Colonic mucosa (tissue), 4 donors: ENCODE results near the gene OR10K2. TPM values are rescaled to one million over a fixed set of nuclear protein-coding genes. Genes with fewer than 3 reads are reported as not detected.
"Not testable (repeated sequence)": the region's sequence is repeated elsewhere in the genome, so short reads cannot be mapped to it uniquely, and the experiment has no call there.

Source experiments
- DNase-seq: peaks from one replicate; pipeline ENCODE4 v3.0.0-alpha.2; 2020
- H3K27ac ChIP-seq: fragments of 200-600 bp; one replicate; pipeline ENCODE4 v1.8.0; 2021
- H3K27me3 ChIP-seq: fragments of 200-600 bp; one replicate; pipeline ENCODE4 v1.8.0; 2021
- H3K36me3 ChIP-seq: fragments of 200-600 bp; one replicate; pipeline ENCODE4 v1.8.0; 2021
- H3K4me1 ChIP-seq: fragments of 200-600 bp; one replicate; pipeline ENCODE4 v1.8.0; 2021; ENCODE audit warnings: mild to moderate bottlenecking
- H3K4me3 ChIP-seq: fragments of 200-600 bp; one replicate; pipeline ENCODE4 v1.8.0; 2021
- H3K9ac ChIP-seq, 2 donors: one replicate each; pipeline ENCODE4 v1.7.0; 2013; ENCODE audit warnings: control low read depth in 2 of 2, low read depth in 2 of 2, low read length in 2 of 2
- H3K9me3 ChIP-seq: fragments of 200-600 bp; one replicate; pipeline ENCODE4 v1.8.0; 2021
- intact Hi-C: fragments of 100-400 bp; cut with DNase I; formaldehyde crosslinking; loops from one replicate; pipeline ENCODE4 v1.14.1; 2022
- total RNA-seq, 2 donors: library from RNA; stranded (reverse); fragmentation: NEBNext Ultra II Directional in 1 of 2; extraction: Animal tissue kit (Norgen Biotek cat#: 25700) in 1 of 2; gene quantifications; one replicate each; pipeline ENCODE4 v1.2.1, GENCODE V29; 2021
- TF ChIP-seq, protein P1 (sequence below): fragments of 200-600 bp; IDR thresholded peaks from one replicate; pipeline ENCODE4 v1.8.0; 2022; ENCODE audit warnings: antibody characterized with exemption, mild to moderate bottlenecking
- donor health status: healthy.
- donor health status: DM: no; HTN: no; CAD: no.
- donor health status: DM: no; HTN: no; CAD: no.

OR10K2 gene
- total RNA-seq, 2 donors from 2014 or later, result not detected

DNA sequence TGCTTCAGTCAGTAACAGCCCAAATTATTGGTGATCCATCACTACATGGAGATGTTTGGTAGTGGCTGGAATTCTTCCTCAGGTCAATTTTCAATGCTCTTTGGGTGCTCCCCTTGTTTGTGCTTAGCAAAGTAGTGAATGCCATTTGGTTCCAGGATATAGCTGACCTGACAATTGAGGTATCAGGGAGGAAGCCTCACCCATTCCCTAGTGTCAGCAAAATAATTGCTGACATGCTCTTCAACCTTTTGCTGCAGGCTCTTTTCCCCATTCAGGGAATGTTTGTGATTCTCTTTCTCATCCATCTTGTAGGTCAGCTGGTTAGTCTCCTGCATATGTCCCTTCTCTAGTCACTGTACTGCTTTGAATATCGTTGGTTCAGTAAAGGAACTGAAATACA is 28.5 kb upstream of the OR10K2 start:
- TF ChIP-seq, protein P1, sequence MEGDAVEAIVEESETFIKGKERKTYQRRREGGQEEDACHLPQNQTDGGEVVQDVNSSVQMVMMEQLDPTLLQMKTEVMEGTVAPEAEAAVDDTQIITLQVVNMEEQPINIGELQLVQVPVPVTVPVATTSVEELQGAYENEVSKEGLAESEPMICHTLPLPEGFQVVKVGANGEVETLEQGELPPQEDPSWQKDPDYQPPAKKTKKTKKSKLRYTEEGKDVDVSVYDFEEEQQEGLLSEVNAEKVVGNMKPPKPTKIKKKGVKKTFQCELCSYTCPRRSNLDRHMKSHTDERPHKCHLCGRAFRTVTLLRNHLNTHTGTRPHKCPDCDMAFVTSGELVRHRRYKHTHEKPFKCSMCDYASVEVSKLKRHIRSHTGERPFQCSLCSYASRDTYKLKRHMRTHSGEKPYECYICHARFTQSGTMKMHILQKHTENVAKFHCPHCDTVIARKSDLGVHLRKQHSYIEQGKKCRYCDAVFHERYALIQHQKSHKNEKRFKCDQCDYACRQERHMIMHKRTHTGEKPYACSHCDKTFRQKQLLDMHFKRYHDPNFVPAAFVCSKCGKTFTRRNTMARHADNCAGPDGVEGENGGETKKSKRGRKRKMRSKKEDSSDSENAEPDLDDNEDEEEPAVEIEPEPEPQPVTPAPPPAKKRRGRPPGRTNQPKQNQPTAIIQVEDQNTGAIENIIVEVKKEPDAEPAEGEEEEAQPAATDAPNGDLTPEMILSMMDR, result no peak
- no peaks in the 10 kb centered on the region for H3K9me3 ChIP-seq
- intact Hi-C loops, result no loop called here
- no peaks in the 10 kb centered on the region for H3K4me1 ChIP-seq
- no peak overlapping the region for H3K4me3 ChIP-seq
- no peaks in the 10 kb centered on the region for H3K36me3 ChIP-seq
- DNase-seq, result no peak
- no peaks in the 10 kb centered on the region for H3K27me3 ChIP-seq
- H3K9ac ChIP-seq, result no peak overlapping the region
- no peak overlapping the region for H3K27ac ChIP-seq

DNA sequence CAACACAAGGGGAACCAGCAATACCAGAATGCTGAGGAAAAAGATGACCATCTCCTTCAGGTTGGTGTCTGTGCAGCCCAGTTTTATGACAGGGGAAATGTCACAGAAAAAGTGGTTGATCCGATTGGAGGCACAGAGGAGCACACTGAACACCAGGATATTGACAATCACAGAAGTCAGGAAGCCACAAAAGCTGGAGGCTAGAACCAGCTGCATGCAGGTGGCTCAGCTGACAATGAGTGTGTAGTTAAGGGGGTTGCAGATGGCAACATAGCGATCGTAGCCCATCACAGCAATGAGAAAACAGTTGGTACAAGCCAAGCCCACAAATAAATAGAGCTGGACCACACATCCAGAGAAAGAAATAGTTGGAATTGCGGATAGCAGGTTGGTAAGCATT is 19.3 kb upstream of the OR10K2 start:
- Histone ChIP-seq H3K4me1 (no peaks in the 10 kb centered on the region), H3K27ac (no peak overlapping the region), H3K27me3 (no peaks in the 10 kb centered on the region), H3K4me3 (no peak overlapping the region), H3K36me3 (no peaks in the 10 kb centered on the region), H3K9me3 (no peaks in the 10 kb centered on the region), H3K9ac (no peak overlapping the region)
- TF ChIP-seq, protein P1, result no peak
- no peak for DNase-seq
- intact Hi-C loops, result no loop called here

DNA sequence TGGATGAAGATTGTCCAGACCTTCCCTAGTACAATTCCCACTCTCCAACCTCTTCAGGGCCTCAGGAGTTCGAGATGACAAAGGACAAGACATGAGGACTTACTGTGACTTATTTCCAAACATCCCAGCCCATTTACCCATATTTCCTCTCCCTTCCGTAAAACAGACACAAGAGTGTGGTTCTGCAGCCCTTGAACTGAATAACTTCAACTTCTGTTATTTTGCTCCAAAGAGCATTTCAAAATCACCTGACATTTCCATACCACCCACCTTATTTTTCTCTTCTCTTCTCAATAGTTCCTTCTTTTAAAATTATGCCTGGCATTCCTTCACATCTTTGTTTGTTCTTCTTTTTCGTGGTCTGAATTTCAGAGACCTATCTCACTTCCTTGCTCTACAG is 8.7 kb upstream of the OR10K2 start:
- Histone ChIP-seq H3K9ac (no peak overlapping the region), H3K27ac (no peak overlapping the region), H3K9me3 (no peaks in the 10 kb centered on the region), H3K4me3 (no peak overlapping the region), H3K4me1 (no peaks in the 10 kb centered on the region), H3K36me3 (no peaks in the 10 kb centered on the region), H3K27me3 (no peaks in the 10 kb centered on the region)
- no peak for DNase-seq
- intact Hi-C loops, result no loop called here
- TF ChIP-seq, protein P1, result no peak

DNA sequence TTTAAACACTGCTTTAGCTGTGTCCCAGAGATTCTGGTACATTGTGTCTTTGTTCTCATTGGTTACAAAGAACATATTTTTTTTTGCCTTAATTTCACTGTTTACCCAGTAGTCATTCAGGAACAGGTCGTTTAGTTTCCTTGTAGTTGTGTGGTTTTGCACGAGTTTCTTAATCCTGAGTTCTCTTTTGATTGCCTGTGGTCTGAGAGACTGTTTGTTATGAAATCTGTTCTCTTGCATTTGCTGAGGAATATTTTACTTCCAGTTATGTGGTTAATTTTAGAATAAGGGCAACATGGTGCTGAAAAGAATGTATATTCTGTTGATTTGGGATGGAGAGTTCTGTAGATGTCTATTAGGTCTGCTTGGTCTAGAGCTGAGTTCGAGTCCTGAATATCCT is 4.1 kb upstream of the OR10K2 start:
- H3K4me3 ChIP-seq, H3K4me1 ChIP-seq, H3K27ac ChIP-seq, H3K36me3 ChIP-seq, H3K27me3 ChIP-seq, H3K9me3 ChIP-seq, H3K9ac ChIP-seq, DNase-seq, intact Hi-C loops: not testable (repeated sequence)

DNA sequence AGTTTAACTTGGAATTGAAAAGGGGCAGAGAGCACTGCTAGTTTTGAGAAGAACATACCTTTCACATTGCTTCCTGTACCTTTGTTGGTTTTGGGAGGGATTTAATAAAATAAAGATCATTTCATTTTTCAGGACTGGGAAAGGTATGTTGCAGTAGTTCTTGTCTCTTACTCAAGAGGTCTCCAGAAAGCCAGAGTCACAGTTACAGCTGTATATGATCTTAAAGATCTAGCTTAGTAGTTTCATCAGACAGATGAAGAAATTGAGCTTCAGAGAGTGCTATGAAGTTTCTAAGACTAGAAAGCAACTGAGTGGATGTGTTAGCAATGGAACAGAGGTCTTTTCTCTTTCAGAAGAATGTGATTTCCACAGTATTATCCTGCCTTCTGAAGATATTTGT is 1.0 kb downstream of the OR10K2 start:
- Histone ChIP-seq H3K4me1 (no peaks in the 10 kb centered on the region), H3K9me3 (no peaks in the 10 kb centered on the region), H3K9ac (no peak overlapping the region), H3K27me3 (no peaks in the 10 kb centered on the region), H3K4me3 (no peak overlapping the region), H3K27ac (no peak overlapping the region), H3K36me3 (no peaks in the 10 kb centered on the region)
- TF ChIP-seq, protein P1, result no peak
- no peak for DNase-seq
- intact Hi-C loops, result no loop called here

DNA sequence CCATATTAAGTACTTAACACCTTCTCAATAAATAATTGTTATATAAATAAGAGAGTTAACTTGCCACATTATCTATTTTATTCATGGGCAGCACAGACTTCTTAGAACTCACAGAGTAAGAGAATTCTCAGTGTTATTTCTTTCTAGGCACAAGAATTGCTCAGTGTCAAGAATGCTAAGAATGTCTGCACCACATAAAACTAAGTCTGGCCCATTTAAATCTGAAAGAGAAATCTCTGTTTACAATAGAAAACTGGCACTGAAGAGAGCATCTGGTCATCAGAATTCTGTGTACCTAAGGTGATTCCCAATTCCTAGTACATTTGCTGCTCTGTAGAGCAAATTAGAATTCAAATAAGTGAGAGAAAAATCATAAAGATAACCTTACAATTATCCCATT is 3.8 kb downstream of the OR10K2 start:
- H3K36me3 ChIP-seq, result no peaks in the 10 kb centered on the region
- H3K9ac ChIP-seq, result no peak overlapping the region
- H3K4me3 ChIP-seq, result no peak overlapping the region
- intact Hi-C loops, result no loop called here
- no peak overlapping the region for H3K27ac ChIP-seq
- H3K4me1 ChIP-seq, result no peaks in the 10 kb centered on the region
- DNase-seq, result no peak
- no peaks in the 10 kb centered on the region for H3K27me3 ChIP-seq
- no peaks in the 10 kb centered on the region for H3K9me3 ChIP-seq
- TF ChIP-seq, protein P1, result no peak
